Activated CD4-positive, alpha-beta T cell treated with anti-CD3 and anti-CD28 coated beads, Interleukin-2, amount 10 ng/mL, durations not matched to agents 24 days and 14 days (primary cell): Measurements from ENCODE around the gene LIMS2. TPM values are rescaled to one million over a fixed set of nuclear protein-coding genes. Genes with fewer than 3 reads are reported as not detected.
A peak's percentile ranks its signal among the peaks of the same experiment; 100 is the strongest.

ENCODE experiments used
- DNase-seq: peaks from one replicate; pipeline ENCODE4 v3.0.0; 2022
- H3K27ac Mint-ChIP-seq: one replicate; pipeline ENCODE4 v1.8.0; 2022; ENCODE audit warnings: mild to moderate bottlenecking, mixed read lengths
- H3K27me3 Mint-ChIP-seq: one replicate; pipeline ENCODE4 v1.8.0; 2022; ENCODE audit warnings: mixed read lengths
- H3K36me3 Mint-ChIP-seq: one replicate; pipeline ENCODE4 v1.8.0; 2022; ENCODE audit warnings: low read depth, mild to moderate bottlenecking, mixed read lengths
- H3K4me1 Mint-ChIP-seq: one replicate; pipeline ENCODE4 v1.8.0; 2021; ENCODE audit warnings: mixed read lengths
- H3K4me3 Mint-ChIP-seq: one replicate; pipeline ENCODE4 v1.8.0; 2022; ENCODE audit warnings: mild to moderate bottlenecking, moderate library complexity, mixed read lengths
- H3K9me3 Mint-ChIP-seq: one replicate; pipeline ENCODE4 v1.8.0; 2021; ENCODE audit warnings: mixed read lengths
- intact Hi-C: fragments of 100-400 bp; cut with micrococcal nuclease; formaldehyde crosslinking; loops from one replicate; pipeline ENCODE4 v1.15.1; 2023
- total RNA-seq: library from RNA; stranded (reverse); gene quantifications from 2 replicates; pipeline ENCODE4 v1.2.3, GENCODE V29; 2022

Gene LIMS2, protein sequence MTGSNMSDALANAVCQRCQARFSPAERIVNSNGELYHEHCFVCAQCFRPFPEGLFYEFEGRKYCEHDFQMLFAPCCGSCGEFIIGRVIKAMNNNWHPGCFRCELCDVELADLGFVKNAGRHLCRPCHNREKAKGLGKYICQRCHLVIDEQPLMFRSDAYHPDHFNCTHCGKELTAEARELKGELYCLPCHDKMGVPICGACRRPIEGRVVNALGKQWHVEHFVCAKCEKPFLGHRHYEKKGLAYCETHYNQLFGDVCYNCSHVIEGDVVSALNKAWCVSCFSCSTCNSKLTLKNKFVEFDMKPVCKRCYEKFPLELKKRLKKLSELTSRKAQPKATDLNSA
- 7.2 and 8.4 TPM in 2 replicates for total RNA-seq

DNA sequence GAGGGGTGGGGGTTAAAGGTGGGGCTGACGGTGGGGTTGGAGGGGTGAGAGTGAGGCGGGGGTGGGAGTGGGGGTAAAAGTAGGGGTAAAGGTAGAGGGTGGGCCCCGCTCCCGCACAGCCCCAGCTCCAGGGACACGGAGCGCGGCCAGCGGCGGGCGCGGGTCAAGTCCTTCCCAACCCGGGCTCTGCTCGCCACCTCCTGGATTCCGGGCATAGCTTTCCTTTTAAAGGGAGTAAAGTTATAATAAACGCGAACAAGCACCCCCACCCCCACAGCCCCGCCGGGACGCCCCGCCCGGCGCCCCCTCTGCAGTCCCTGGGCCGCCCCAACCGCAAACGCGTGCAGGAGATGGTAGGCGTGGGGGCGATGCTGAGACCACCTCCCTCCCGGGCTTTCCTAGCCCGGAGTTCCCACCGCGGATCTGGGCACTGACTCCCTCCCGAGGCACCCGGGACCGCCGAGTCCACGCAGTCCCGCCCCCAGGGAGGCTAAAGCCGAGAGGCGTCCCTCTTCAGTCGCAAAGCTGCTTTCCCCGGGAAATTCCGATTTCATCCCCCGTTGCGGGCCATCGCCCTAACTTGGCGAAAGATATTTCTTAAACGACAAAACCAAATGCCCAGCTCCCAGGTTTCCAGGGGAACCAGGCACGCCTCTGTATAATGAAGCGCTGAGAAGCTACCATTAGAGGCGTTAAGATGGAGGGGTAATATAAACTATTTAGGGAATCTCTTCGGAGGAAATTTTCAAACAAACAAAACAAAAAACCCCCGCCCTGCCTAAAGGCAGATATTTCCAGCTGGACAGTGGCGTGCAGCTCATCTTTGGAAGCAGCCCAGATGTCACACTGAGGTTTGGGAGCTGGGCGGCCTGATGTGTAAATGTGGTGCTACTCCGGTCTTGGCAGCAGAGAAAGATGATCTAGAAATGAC, at the start of gene LIMS2:
LIMS2 (minus strand) TSS at position 200 of the 931 bp plus-strand sequence. CDS start 506 bp downstream, outside the sequence.
- Mint-ChIP-seq H3K36me3 (peaks cover 2% of the 10 kb centered on the region), H3K27me3 (peaks cover 58% of the 10 kb centered on the region), H3K27ac (peak within 1 kb of the TSS; percentile 32), H3K4me1 (peaks cover 4% of the 10 kb centered on the region), H3K9me3 (no peaks in the 10 kb centered on the region), H3K4me3 (peak within 1 kb of the TSS; percentile 72)
- DNase-seq: no peak
- intact Hi-C loops: no loop called here

DNA sequence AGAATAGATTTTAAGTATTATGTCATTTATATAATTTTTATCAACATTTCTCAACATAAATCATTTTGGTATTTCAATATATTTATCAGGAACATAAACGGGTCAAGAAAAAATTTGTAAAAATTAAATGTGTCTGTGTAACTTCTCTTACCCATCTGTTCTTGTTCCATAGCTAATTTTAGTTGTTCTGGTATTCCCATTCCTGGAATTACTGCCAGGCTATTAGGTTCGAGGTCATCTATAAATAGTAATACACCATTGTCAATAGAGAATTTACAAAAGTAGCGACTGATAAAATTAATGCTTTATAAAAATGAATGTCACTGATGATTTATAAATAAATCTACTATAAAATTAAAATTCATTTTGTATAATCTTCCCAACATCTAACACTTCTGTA, 47.5 kb upstream of the LIMS2 start:
- intact Hi-C loops: no loop called here
- Mint-ChIP-seq H3K27me3 (no peaks in the 10 kb centered on the region), H3K4me3 (no peak overlapping the region), H3K4me1 (peaks cover 5% of the 10 kb centered on the region), H3K9me3 (no peaks in the 10 kb centered on the region), H3K27ac (no peak overlapping the region), H3K36me3 (peaks cover 47% of the 10 kb centered on the region)
- DNase-seq: no peak

DNA sequence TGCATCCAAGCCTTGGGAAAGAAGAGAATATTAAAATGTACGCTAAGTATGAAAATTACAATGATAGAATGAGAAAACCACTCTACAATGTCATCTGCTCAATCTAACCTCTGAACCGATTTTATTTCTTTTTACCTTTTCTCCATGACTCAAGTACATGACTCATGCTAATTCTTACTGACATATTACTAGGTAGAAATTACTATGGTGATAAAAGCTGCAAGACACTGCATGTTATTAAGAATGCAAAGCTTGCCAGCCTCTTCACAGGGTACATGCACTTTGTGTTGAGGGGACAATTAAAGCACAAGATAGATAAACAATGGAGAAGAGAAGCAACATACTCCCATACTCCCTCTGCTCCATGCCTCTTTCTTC, 46.6 kb upstream of the LIMS2 start:
- Mint-ChIP-seq H3K4me1 (peaks cover 5% of the 10 kb centered on the region), H3K36me3 (peaks cover 47% of the 10 kb centered on the region), H3K9me3 (no peaks in the 10 kb centered on the region), H3K27me3 (no peaks in the 10 kb centered on the region), H3K4me3 (no peak overlapping the region), H3K27ac (peak overlapping the region; percentile 39)
- peak; percentile 23 for DNase-seq
- intact Hi-C loops: no loop called here

DNA sequence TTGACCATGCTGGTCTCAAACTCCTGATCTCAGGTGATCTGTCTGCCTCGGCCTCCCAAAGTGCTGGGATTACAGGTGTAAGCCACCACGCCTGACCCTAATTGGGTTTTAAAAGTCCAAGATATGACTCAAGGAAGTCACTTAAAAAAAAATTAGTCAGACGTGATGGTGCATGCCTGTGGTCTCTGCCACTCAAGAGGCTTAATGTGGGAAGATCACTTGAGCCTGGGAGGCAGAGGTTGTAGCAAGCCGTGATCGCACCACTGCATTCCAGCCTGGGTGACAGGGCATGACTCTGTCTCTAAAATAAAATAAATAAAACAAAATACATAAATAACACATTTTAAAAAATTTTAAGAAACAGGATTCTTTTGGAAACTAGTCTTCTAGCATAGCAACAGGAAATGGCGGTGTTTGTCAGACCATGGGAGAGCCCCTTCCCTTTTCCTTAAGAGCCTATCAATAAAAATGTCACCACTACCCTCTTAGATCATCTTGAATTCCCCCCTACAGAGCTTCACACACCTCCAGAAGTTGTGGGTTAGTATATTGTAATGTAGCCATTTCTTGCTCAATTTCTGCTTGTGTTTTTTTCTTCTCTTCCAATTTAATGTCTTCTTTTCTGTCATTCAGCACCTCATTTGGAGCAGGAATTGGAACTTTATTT, 46.1 kb upstream of the LIMS2 start:
- H3K27ac Mint-ChIP-seq: no peak overlapping the region
- intact Hi-C loops: no loop called here
- no peak overlapping the region for H3K4me3 Mint-ChIP-seq
- peak; percentile 29 for DNase-seq
- peaks cover 51% of the 10 kb centered on the region for H3K36me3 Mint-ChIP-seq
- no peaks in the 10 kb centered on the region for H3K9me3 Mint-ChIP-seq
- H3K27me3 Mint-ChIP-seq: no peaks in the 10 kb centered on the region
- H3K4me1 Mint-ChIP-seq: peaks cover 5% of the 10 kb centered on the region

DNA sequence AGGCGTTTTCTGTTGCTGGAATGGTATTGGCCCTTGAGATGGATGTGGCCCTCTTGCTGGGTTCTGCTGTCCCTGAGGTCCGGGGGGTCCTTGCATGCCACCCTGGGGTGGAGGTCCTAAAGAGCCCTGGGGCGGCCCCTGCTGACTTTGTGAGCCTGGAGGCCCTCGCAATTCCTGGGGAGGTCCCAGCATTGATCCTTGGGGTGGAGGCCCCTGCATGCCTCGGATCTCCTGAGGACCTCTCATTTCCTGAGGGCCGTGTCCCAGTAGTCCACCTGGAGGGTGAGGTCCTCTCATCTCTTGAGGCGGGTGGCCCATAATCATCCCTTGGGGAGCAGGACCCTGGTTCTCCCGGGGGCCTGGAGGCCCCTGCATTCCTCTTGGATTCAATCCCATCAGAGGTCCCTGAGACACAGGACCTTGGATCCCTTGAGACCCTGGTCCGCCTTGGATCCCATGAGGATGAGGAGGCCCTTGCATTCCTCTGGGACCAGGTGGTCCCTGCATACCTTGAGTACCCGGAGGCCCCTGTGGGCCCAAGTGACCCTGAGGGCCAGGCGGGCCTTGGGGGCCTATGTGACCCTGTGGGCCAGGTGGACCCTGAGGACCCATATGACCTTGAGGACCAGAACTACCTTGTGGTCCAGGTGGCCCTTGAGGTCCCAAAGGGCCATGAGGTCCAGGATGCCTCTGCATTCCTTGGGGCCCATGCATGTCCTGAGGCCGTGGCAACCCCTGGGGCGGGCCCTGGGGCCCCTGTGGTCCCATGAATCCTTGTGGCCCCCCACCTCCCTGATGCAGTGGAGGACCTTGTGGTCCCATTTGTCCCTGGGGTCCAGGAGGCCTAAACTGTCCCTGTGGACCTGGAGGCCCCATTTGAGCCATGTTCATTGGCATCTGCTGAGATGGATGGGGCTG, 44.2 kb upstream of the LIMS2 start:
- intact Hi-C loops: no loop called here
- Mint-ChIP-seq H3K9me3 (no peaks in the 10 kb centered on the region), H3K4me1 (peaks cover 7% of the 10 kb centered on the region), H3K36me3 (peaks cover 43% of the 10 kb centered on the region), H3K27me3 (no peaks in the 10 kb centered on the region), H3K4me3 (no peak overlapping the region), H3K27ac (no peak overlapping the region)
- DNase-seq: peak; percentile 49

DNA sequence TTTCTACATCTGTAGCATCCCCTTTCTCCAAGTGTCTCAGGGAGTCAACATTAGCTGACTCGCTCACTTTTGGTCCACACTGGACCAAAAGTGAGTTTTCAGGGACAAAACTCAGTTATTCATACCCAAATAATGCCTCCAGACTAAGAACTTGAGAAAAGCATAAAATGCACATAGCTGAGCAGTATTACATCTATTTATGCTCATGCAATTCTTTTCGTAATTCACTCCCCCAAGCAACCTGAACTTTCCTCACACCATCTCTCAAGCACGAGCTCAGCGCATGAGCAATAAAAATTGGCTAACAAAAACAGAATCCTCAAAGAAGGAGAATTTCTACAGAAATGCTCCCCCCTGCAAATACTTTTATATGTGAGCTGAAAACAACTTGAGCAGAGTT, 42.9 kb upstream of the LIMS2 start:
- intact Hi-C loops: no loop called here

DNA sequence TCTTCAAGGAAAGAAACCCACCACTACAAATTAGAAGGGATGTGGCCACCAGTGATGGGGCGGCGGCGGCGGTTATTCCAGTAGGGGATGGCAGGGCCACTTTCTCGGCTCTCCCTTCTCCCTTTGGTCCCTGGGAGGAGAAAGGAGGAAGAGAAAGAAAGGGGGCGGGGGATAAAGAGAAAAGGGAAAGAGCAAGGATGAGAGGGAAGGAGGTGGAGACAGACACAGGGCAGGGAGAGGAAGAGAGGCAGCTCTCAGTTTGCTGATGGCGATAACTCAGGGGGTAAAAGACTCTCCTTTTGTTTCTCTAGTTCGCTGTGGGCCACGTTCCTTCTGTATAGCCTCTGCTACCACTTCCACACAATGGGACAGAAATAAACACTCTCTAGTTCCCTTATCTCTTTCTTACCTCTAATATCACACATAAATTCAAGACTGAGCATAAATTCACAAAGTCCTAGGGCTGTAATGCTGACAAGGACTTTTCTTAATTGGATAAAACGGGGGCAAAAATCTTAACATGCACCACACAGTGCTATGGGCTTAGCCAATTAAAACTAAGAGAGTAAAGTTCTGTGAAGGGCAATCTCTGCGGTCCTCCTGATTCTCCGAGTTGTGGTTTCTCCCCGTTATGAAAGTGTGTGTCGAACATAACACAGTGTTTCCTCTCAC, 40.6 kb upstream of the LIMS2 start:
- no peaks in the 10 kb centered on the region for H3K27me3 Mint-ChIP-seq
- H3K4me3 Mint-ChIP-seq: no peak overlapping the region
- H3K27ac Mint-ChIP-seq: no peak overlapping the region
- H3K9me3 Mint-ChIP-seq: no peaks in the 10 kb centered on the region
- no peak for DNase-seq
- peaks cover 26% of the 10 kb centered on the region for H3K36me3 Mint-ChIP-seq
- peaks cover 2% of the 10 kb centered on the region for H3K4me1 Mint-ChIP-seq
- intact Hi-C loops: no loop called here

More for the DNA sequence above, 42.9 kb upstream of the LIMS2 start:
- Mint-ChIP-seq H3K4me1 (peaks cover 7% of the 10 kb centered on the region), H3K27ac (no peak overlapping the region), H3K4me3 (no peak overlapping the region), H3K27me3 (no peaks in the 10 kb centered on the region), H3K9me3 (no peaks in the 10 kb centered on the region), H3K36me3 (peaks cover 41% of the 10 kb centered on the region)
- DNase-seq: no peak

DNA sequence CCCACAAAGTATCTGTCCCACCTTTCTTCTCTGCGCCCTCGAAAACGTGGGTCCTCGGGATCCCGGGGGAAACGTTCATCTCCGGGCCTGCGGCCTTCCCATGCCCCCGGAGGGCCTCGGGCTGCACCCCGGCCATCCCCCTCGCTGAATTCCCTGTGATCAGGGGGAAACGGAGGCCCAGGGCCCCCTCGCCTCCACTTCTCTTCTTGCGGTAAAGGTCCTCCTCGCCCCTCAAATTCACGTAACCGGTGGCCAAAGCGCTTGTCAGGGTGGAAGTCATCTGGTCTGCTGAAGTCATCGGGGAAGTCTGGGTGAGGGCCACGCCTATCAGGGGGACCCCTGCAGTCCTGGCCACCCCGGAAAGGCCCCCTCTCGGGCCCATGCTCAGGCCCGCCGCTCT, 38.2 kb upstream of the LIMS2 start:
- Mint-ChIP-seq H3K4me1 (peaks cover 2% of the 10 kb centered on the region), H3K27ac (no peak overlapping the region), H3K36me3 (peaks cover 24% of the 10 kb centered on the region), H3K27me3 (no peaks in the 10 kb centered on the region), H3K4me3 (no peak overlapping the region), H3K9me3 (no peaks in the 10 kb centered on the region)
- intact Hi-C loops: no loop called here
- DNase-seq: no peak

DNA sequence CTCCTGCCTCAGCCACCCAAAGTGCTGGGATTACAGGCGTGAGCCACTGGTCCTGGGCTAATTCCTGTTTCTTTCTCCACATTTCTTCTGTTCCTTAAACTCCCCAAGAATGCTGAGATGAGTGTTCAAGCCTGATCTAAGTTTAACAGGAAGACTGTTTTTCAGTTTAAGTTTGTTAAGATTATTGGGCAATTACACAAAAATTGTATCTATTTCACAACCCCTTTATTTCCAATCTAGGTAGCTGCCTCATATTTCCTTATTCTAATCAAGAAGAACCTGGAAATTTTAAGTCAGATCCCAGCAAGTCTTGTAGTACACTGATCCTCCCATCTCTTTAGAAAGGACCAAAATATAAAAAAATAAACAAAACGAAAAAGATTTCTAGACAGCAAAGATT, 37.7 kb upstream of the LIMS2 start:
- H3K27ac Mint-ChIP-seq: no peak overlapping the region
- no peak overlapping the region for H3K4me3 Mint-ChIP-seq
- H3K27me3 Mint-ChIP-seq: no peaks in the 10 kb centered on the region
- intact Hi-C loops: no loop called here
- no peaks in the 10 kb centered on the region for H3K9me3 Mint-ChIP-seq
- peaks cover 25% of the 10 kb centered on the region for H3K36me3 Mint-ChIP-seq
- peaks cover 2% of the 10 kb centered on the region for H3K4me1 Mint-ChIP-seq
- DNase-seq: no peak

DNA sequence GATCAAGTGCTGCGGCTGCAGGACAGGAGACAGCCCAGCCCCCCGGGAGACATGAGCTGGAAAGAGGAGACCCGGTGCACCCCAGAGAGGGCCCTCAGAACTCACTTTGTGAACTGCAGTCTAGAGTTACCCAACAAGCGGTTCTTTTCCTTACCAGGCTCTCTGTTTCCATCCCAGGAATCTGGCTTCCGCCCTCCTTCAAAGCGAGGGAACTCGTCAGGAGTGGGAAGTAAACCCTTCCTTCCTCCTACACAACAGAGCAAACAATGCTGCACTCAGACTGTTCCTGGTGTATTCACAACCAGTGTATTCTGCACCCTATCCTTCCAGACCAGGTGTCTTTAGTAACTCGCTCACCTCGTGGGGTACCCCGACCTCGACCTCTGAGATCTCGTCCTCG, 34.0 kb upstream of the LIMS2 start:
- intact Hi-C loops: no loop called here
- Mint-ChIP-seq H3K9me3 (no peaks in the 10 kb centered on the region), H3K27me3 (no peaks in the 10 kb centered on the region), H3K27ac (no peak overlapping the region), H3K4me1 (peaks cover 10% of the 10 kb centered on the region), H3K4me3 (no peak overlapping the region), H3K36me3 (peaks cover 44% of the 10 kb centered on the region)
- no peak for DNase-seq

DNA sequence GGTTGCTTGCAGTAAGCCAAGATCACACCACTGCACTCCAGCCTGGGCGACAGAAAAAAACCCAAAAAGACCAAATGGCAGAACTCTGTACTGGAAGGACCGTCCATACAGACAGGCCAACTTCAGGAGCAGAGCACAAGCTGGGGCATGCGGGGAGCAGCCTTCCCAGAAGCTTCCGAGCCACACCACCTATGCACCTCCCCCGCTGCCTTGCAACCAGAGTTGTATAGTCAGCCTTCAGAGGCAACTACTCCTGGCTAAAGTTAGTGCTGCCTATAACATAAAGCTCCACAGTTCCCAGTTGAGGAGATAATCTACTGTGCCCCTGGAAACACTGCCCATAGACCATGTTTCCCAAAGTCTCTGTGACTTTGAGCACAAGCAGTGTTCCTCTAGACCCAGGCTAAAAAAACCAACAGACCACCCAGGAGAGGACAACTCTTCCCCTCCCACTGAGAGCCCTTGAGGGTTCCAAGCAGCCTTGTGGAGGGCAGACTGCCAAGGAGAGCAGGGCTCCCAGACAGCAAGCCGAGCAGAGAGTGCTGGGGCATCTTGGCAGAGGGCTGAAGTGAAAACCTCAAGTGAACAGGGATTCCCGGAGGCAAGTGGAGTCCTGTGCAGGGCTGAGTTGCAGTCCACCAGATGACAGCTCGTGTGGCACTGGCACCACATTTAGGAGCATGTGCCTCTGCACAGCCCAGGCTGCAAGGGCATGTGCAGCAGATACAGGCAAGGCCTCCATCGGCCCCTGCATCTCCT, 32.7 kb upstream of the LIMS2 start:
- Mint-ChIP-seq H3K4me3 (no peak overlapping the region), H3K4me1 (peaks cover 13% of the 10 kb centered on the region), H3K9me3 (no peaks in the 10 kb centered on the region), H3K27ac (no peak overlapping the region), H3K36me3 (peaks cover 50% of the 10 kb centered on the region), H3K27me3 (no peaks in the 10 kb centered on the region)
- intact Hi-C loops: no loop called here
- no peak for DNase-seq

DNA sequence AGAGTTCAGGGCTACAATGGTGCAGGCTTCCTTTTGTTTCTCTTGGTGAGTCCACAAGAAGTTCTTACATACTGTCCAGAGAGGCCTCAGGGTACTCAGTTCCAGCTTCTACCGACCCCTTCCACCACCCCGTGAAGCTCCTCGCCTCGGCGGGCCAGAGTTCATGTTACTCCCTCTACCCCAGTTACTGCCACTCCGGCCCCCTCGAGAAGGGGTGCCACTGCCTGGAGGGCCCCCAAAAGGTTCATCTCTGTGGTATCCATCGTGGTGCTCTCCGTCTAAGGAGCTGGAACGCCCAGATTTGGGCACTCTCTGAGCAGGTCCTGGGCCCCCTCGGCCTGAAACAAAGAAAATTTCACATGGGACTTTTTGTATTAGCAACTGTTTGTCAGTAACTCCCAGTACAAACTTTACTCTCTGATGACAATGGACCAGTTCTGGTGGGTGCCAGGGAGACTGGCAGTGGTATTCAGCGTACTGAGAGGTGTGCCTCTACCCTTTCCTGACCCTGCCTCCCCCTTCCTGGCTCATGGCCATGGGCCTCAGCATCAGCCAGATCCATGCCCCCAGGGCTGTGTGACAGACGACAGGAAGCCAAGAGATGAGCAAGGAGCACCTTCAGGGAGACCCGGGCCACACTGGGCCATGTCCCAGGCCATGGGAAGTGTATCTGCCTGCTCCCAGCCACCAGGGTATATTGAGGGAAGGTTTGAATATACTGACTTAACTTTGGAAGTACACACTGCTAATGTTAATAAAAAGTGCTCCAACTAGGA, 31.1 kb upstream of the LIMS2 start:
- H3K36me3 Mint-ChIP-seq: peaks cover 59% of the 10 kb centered on the region
- intact Hi-C loops: no loop called here
- H3K4me1 Mint-ChIP-seq: peaks cover 21% of the 10 kb centered on the region
- peak overlapping the region; percentile 20 for H3K27ac Mint-ChIP-seq
- DNase-seq: no peak
- H3K4me3 Mint-ChIP-seq: no peak overlapping the region
- no peaks in the 10 kb centered on the region for H3K27me3 Mint-ChIP-seq
- no peaks in the 10 kb centered on the region for H3K9me3 Mint-ChIP-seq
